ENCODE measurements around the gene HSD17B13. TPM values are rescaled to one million over a fixed set of nuclear protein-coding genes. Genes with fewer than 3 reads are reported as not detected.

Gene HSD17B13
- total RNA-seq, 2 experiments from 2014 or later = 0.44 to 0.48 TPM

DNA sequence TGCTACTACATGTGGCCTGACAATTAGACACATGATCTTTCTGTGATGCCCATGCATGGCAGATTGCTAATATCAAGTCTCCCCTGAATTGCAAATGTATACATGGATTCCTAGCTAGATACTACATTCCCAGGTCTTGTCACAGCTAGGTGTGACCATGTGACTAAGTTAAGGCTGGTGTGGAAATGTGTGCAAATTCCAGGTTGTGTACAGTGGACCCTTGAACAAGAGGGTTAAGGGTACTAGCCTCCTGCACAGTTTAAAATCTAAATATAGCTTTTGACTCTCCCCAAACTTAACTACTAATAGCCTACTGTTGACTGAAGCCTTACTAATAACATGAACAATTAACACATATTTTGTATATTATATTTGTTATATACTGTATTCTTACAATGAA, 48.4 kb downstream of the HSD17B13 start:
- no peak for DNase-seq
- H3K4me1 Mint-ChIP-seq = no peaks in the 10 kb centered on the region
- H3K4me3 Mint-ChIP-seq = no peak overlapping the region
- H3K36me3 Mint-ChIP-seq = no peaks in the 10 kb centered on the region
- H3K27me3 Mint-ChIP-seq = peaks cover 3% of the 10 kb centered on the region
- no peaks in the 10 kb centered on the region for H3K9me3 Mint-ChIP-seq
- ATAC-seq (ENCODE audit: low read depth) = no peak
- POLR2A ChIA-PET = no interaction called here
- no peak overlapping the region for H3K27ac Mint-ChIP-seq

DNA sequence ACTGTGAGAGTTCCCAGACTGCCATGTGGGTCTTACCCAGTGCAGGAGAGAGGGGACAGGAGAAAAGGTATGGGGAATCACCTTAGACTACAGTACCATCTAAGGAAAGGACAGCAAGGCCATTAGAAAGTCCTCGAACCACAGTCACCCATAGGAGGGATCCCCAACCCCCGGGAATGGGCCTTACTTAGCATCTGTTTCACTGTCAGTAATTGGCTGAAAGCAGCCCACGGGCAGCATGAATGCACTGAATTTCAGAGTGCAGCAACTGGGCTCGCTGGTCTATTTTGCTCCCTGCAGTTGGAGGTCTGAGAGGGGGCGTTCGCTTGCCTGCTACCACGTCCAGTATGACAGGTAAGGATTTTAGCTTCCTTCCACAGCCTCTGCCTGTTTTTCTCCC, 51.9 kb downstream of the HSD17B13 start:
- H3K27ac Mint-ChIP-seq = no peak overlapping the region
- DNase-seq (no peak), ATAC-seq (ENCODE audit: low read depth) (no peak)
- no peaks in the 10 kb centered on the region for H3K36me3 Mint-ChIP-seq
- H3K27me3 Mint-ChIP-seq = peaks cover 3% of the 10 kb centered on the region
- H3K4me1 Mint-ChIP-seq = no peaks in the 10 kb centered on the region
- H3K9me3 Mint-ChIP-seq = no peaks in the 10 kb centered on the region
- no peak overlapping the region for H3K4me3 Mint-ChIP-seq
- POLR2A ChIA-PET = no interaction called here

DNA sequence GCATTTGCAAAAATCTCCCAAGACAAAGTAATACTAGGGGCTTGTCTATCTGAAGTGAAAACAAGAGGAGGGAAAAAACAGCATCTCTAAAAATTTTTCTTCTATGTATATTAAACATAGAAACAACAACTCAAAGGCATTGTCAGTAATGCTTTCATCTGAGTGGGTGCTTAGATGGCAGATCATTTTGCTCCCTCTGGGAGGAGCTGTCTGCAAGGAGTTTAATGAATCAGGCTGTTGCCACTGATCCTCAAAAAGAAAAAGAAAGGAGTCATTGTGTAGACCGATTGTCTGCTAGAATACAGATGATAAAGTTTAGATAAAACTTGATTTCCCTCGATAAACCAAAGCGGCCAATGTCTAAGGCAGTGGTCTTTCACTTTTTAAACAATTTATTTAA, 52.5 kb downstream of the HSD17B13 start:
- POLR2A ChIA-PET = no interaction called here
- no peaks in the 10 kb centered on the region for H3K9me3 Mint-ChIP-seq
- H3K36me3 Mint-ChIP-seq = no peaks in the 10 kb centered on the region
- H3K27me3 Mint-ChIP-seq = peaks cover 3% of the 10 kb centered on the region
- no peak overlapping the region for H3K27ac Mint-ChIP-seq
- H3K4me3 Mint-ChIP-seq = no peak overlapping the region
- no peak for DNase-seq
- no peak for ATAC-seq (ENCODE audit: low read depth)
- no peaks in the 10 kb centered on the region for H3K4me1 Mint-ChIP-seq

DNA sequence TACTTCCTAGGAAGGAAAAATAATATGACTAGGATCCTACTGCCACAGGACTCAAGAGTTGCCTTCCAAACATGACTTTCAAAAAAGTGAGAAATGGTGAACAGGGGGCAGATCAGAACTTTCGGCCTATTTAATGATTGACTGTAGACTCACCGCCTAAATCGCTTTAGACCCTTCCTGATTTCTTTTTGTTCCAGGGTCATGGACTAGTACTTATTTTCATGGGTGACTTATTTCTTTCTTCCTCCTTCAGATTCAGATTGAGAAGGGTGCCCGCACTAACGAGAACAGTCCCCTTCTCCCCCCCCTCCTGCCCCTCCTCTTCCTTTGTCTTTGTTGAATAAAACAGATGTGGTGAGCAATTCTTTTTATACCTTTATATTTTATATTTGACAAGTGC, 54.3 kb downstream of the HSD17B13 start:
- peaks cover 2% of the 10 kb centered on the region for H3K4me1 Mint-ChIP-seq
- H3K4me3 Mint-ChIP-seq = no peak overlapping the region
- no peaks in the 10 kb centered on the region for H3K36me3 Mint-ChIP-seq
- no peaks in the 10 kb centered on the region for H3K9me3 Mint-ChIP-seq
- DNase-seq (no peak), ATAC-seq (ENCODE audit: low read depth) (no peak)
- POLR2A ChIA-PET = no interaction called here
- H3K27me3 Mint-ChIP-seq = peaks cover 4% of the 10 kb centered on the region
- no peak overlapping the region for H3K27ac Mint-ChIP-seq

DNA sequence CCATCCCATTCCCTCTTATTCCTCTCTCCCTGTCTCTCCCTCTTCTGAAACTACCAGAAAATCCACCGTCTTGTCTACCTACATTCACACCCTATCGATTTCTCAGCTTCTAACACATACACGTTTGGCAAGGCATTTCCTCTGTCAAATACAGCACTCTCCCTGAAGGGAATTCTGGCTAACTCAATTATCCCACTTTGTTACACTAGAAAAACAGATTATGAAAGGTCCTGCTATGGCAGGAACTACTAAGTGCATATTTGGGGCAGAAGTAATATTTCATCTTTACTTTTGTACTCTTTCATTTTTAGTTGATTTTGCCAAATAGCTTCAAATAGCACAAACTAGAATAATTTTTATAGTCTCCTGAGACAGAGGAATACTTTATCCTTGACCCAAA, 55.7 kb downstream of the HSD17B13 start:
- H3K4me3 Mint-ChIP-seq = no peak overlapping the region
- DNase-seq (no peak), ATAC-seq (ENCODE audit: low read depth) (no peak)
- peaks cover 4% of the 10 kb centered on the region for H3K27me3 Mint-ChIP-seq
- no peaks in the 10 kb centered on the region for H3K9me3 Mint-ChIP-seq
- POLR2A ChIA-PET = no interaction called here
- no peak overlapping the region for H3K27ac Mint-ChIP-seq
- H3K4me1 Mint-ChIP-seq = peaks cover 2% of the 10 kb centered on the region
- H3K36me3 Mint-ChIP-seq = no peaks in the 10 kb centered on the region

DNA sequence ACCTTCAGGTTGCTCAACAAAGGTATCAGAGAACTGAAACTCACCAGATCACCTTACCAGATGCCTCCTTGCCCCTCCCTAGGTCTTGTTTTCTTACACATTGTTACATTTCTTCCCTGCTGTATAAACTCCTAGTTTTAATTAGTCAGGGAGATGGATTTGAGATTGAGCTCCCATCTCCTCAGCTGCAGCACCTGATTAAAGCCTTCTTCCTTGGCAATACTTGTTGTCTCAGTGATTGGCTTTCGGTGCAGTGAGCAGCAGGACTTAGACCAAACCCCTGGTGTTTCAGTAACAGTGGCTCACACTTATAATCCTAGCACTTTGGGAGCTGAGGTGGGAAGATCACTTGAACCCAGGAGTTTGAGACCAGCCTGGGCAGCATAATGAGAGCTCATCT, 59.8 kb downstream of the HSD17B13 start:
- Mint-ChIP-seq H3K4me3 (no peak overlapping the region), H3K9me3 (no peaks in the 10 kb centered on the region), H3K27ac (no peak overlapping the region), H3K4me1 (peaks cover 2% of the 10 kb centered on the region), H3K27me3 (peaks cover 8% of the 10 kb centered on the region), H3K36me3 (no peaks in the 10 kb centered on the region)
- POLR2A ChIA-PET = no interaction called here
- no peak for DNase-seq
- no peak for ATAC-seq (ENCODE audit: low read depth)

DNA sequence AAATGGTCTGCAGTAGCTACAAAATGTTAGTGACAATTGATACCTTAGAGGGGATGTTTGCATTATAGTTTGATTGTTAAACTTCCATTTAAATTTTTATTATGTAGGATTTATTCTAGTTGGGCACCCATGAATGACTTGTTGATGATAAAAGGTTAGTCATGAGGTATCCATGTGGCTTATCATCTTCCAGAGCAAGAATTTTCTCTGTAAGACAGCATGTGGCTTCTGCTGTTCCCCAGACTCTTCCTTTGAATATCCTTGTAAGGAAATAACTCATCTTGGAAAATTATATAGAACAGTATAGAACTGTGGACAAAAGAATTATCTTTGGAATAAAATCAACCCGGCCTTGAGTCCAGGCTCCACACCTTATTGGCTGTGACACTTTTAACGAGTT, 62.2 kb downstream of the HSD17B13 start:
- peaks cover 2% of the 10 kb centered on the region for H3K4me1 Mint-ChIP-seq
- H3K4me3 Mint-ChIP-seq = no peak overlapping the region
- ATAC-seq (ENCODE audit: low read depth) (no peak), DNase-seq (no peak)
- POLR2A ChIA-PET = no interaction called here
- peaks cover 4% of the 10 kb centered on the region for H3K9me3 Mint-ChIP-seq
- peaks cover 8% of the 10 kb centered on the region for H3K27me3 Mint-ChIP-seq
- H3K36me3 Mint-ChIP-seq = no peaks in the 10 kb centered on the region
- no peak overlapping the region for H3K27ac Mint-ChIP-seq

DNA sequence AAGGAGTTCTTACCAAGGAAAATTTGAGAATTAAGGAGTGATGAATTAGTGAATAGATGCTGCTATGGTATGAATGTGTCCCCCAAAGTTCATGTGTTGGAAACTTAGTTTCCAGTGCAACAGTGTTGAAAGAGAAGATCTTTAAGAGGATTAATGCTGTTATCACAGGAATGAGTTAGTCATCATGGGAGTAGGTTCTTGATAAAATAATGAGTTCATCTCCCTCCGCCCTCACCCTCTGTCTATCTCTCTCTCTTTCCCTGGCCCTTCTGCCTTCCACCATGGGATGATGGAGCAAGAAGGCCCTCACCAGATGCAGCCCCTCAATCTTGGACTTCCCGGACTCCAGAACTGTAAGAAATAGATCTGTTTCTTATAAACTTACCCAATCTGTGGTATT, 64.0 kb downstream of the HSD17B13 start:
- H3K4me1 Mint-ChIP-seq = no peaks in the 10 kb centered on the region
- H3K27me3 Mint-ChIP-seq = peaks cover 6% of the 10 kb centered on the region
- H3K36me3 Mint-ChIP-seq = no peaks in the 10 kb centered on the region
- ATAC-seq (ENCODE audit: low read depth) (no peak), DNase-seq (no peak)
- H3K9me3 Mint-ChIP-seq = peaks cover 4% of the 10 kb centered on the region
- H3K27ac Mint-ChIP-seq = no peak overlapping the region
- POLR2A ChIA-PET = no interaction called here
- no peak overlapping the region for H3K4me3 Mint-ChIP-seq

DNA sequence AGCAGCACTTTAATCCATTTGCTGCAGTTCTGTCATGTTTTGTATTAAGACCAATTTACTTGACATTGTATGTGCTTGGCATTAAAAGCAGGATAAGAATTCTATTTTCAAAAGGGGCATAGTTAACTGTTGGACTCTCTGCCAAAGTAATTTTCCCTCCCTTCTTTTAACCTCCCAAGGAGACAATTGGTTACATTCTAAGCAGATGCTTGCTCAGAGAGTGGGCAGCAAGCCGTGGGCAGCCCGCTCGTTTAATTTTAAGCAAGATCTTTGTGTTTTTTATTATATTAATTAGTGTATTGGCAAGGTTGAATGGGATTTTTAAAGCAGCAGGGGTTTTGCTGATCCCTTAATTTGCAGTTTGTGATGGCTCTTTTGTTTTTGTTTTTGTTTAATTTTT, 65.2 kb downstream of the HSD17B13 start:
- Mint-ChIP-seq H3K36me3 (no peaks in the 10 kb centered on the region), H3K27me3 (peaks cover 7% of the 10 kb centered on the region), H3K4me1 (no peaks in the 10 kb centered on the region), H3K9me3 (peaks cover 4% of the 10 kb centered on the region), H3K4me3 (no peak overlapping the region), H3K27ac (no peak overlapping the region)
- DNase-seq (no peak), ATAC-seq (ENCODE audit: low read depth) (no peak)
- POLR2A ChIA-PET = no interaction called here

DNA sequence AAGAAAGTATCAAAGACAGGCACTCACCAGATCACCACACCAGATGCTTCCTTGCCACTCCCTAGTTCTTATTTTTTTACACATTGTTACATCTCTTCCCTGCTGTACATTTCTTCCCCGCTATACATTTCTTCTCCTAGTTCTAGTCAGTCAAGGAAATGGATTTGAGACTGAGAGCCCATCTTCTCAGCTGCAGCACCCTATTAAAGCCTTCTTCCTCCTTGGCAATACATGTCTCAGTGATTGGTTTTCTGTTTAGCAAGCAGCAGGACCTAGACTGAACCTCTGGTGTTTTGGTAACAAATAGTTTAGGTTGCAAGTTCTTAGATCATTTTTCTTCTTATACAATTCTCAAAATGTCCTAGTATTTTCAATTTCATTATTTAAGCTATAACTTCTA, 66.9 kb downstream of the HSD17B13 start:
- POLR2A ChIA-PET = no interaction called here
- no peak overlapping the region for H3K27ac Mint-ChIP-seq
- ATAC-seq (ENCODE audit: low read depth) (no peak), DNase-seq (no peak)
- no peaks in the 10 kb centered on the region for H3K36me3 Mint-ChIP-seq
- H3K4me1 Mint-ChIP-seq = no peaks in the 10 kb centered on the region
- H3K27me3 Mint-ChIP-seq = peaks cover 10% of the 10 kb centered on the region
- no peak overlapping the region for H3K4me3 Mint-ChIP-seq
- peaks cover 4% of the 10 kb centered on the region for H3K9me3 Mint-ChIP-seq

Small RNAs within 50 kb of the gene (microRNA-seq; reads per million reads assigned to microRNA genes)
- not detected for gene MIR5705

Other genes starting within 250 kb of the HSD17B13 start
- gene KLHL8, start 102.3 kb downstream of the HSD17B13 start, total RNA-seq = 10 to 100 TPM; 12.6 to 13.7 TPM
- gene HSD17B11, start 68.3 kb upstream of the HSD17B13 start, total RNA-seq = 10 to 100 TPM; 42.8 to 48.0 TPM
- 10 to 100 TPM; 10.5 to 13.4 TPM for gene NUDT9, start 99.7 kb upstream of the HSD17B13 start, total RNA-seq
- not detected for gene SPARCL1, start 206.5 kb upstream of the HSD17B13 start, total RNA-seq